ENCODE results near the gene NT5DC4.
A peak's percentile ranks its signal among the peaks of the same experiment; 100 is the strongest.

The NT5DC4 gene

GRCh38 chr2:112718863-112719370 lies 1.9 kb upstream of the NT5DC4 start:
- Histone ChIP-seq H3K9ac (ENCODE audit: low read depth in 1 of 2, low read length in 2 of 2) (no peak overlapping the region), H3K27ac (ENCODE audit: low read depth in 2 of 2, low read length in 2 of 2) (no peak overlapping the region), H3K9me3 (ENCODE audit: control insufficient read depth in 2 of 2, low read length in 2 of 2) (no peaks in the 10 kb centered on the region), H3K36me3 (ENCODE audit: control insufficient read depth in 2 of 2, insufficient read depth in 2 of 2, low read length in 2 of 2) (no peaks in the 10 kb centered on the region), H3K4me1 (ENCODE audit: control insufficient read depth in 2 of 2, insufficient read depth in 2 of 2, low read length in 2 of 2) (no peaks in the 10 kb centered on the region), H3K27me3 (ENCODE audit: control insufficient read depth in 2 of 2, insufficient read depth in 2 of 2, low read length in 2 of 2) (peaks cover 0 to 2% of the 10 kb centered on the region in 2 donors), H3K4me3 (ENCODE audit: low read length in 2 of 2) (no peak overlapping the region)

GRCh38 chr2:112721819-112722522 lies 1.2 kb downstream of the NT5DC4 start:
- Histone ChIP-seq H3K27ac (ENCODE audit: low read depth in 2 of 2, low read length in 2 of 2) (no peak overlapping the region), H3K9ac (ENCODE audit: low read depth in 1 of 2, low read length in 2 of 2) (no peak overlapping the region), H3K36me3 (ENCODE audit: control insufficient read depth in 2 of 2, insufficient read depth in 2 of 2, low read length in 2 of 2) (no peaks in the 10 kb centered on the region), H3K9me3 (ENCODE audit: control insufficient read depth in 2 of 2, low read length in 2 of 2) (no peaks in the 10 kb centered on the region), H3K4me3 (ENCODE audit: low read length in 2 of 2) (no peak overlapping the region), H3K27me3 (ENCODE audit: control insufficient read depth in 2 of 2, insufficient read depth in 2 of 2, low read length in 2 of 2) (peaks cover 0 to 2% of the 10 kb centered on the region in 2 donors), H3K4me1 (ENCODE audit: control insufficient read depth in 2 of 2, insufficient read depth in 2 of 2, low read length in 2 of 2) (no peaks in the 10 kb centered on the region)

- Histone ChIP-seq H3K36me3 (ENCODE audit: control insufficient read depth in 2 of 2, insufficient read depth in 2 of 2, low read length in 2 of 2) (no peaks in the 10 kb centered on the region), H3K4me3 (ENCODE audit: low read length in 2 of 2) (no peak overlapping the region), H3K27me3 (ENCODE audit: control insufficient read depth in 2 of 2, insufficient read depth in 2 of 2, low read length in 2 of 2) (peaks cover 0 to 4% of the 10 kb centered on the region in 2 donors), H3K9me3 (ENCODE audit: control insufficient read depth in 2 of 2, low read length in 2 of 2) (no peaks in the 10 kb centered on the region), H3K9ac (ENCODE audit: low read depth in 1 of 2, low read length in 2 of 2) (no peak overlapping the region), H3K27ac (ENCODE audit: low read depth in 2 of 2, low read length in 2 of 2) (no peak overlapping the region), H3K4me1 (ENCODE audit: control insufficient read depth in 2 of 2, insufficient read depth in 2 of 2, low read length in 2 of 2) (no peaks in the 10 kb centered on the region)
Measured at GRCh38 chr2:112722816-112723546, 2.2 kb downstream of the NT5DC4 start.

GRCh38 chr2:112723547-112723940 lies 2.7 kb downstream of the NT5DC4 start:
- H3K27me3 ChIP-seq (ENCODE audit: control insufficient read depth in 2 of 2, insufficient read depth in 2 of 2, low read length in 2 of 2), result peaks cover 0 to 4% of the 10 kb centered on the region in 2 donors
- H3K27ac ChIP-seq (ENCODE audit: low read depth in 2 of 2, low read length in 2 of 2), result no peak overlapping the region
- H3K4me3 ChIP-seq (ENCODE audit: low read length in 2 of 2), result no peak overlapping the region
- H3K9ac ChIP-seq (ENCODE audit: low read depth in 1 of 2, low read length in 2 of 2), result no peak overlapping the region
- H3K9me3 ChIP-seq (ENCODE audit: control insufficient read depth in 2 of 2, low read length in 2 of 2), result no peaks in the 10 kb centered on the region
- no peaks in the 10 kb centered on the region for H3K36me3 ChIP-seq (ENCODE audit: control insufficient read depth in 2 of 2, insufficient read depth in 2 of 2, low read length in 2 of 2)
- no peaks in the 10 kb centered on the region for H3K4me1 ChIP-seq (ENCODE audit: control insufficient read depth in 2 of 2, insufficient read depth in 2 of 2, low read length in 2 of 2)

GRCh38 chr2:112723995-112724394 lies 3.2 kb downstream of the NT5DC4 start:
- H3K36me3 ChIP-seq (ENCODE audit: control insufficient read depth in 2 of 2, insufficient read depth in 2 of 2, low read length in 2 of 2), result no peaks in the 10 kb centered on the region
- no peak overlapping the region for H3K9ac ChIP-seq (ENCODE audit: low read depth in 1 of 2, low read length in 2 of 2)
- no peaks in the 10 kb centered on the region for H3K4me1 ChIP-seq (ENCODE audit: control insufficient read depth in 2 of 2, insufficient read depth in 2 of 2, low read length in 2 of 2)
- no peaks in the 10 kb centered on the region for H3K9me3 ChIP-seq (ENCODE audit: control insufficient read depth in 2 of 2, low read length in 2 of 2)
- H3K27ac ChIP-seq (ENCODE audit: low read depth in 2 of 2, low read length in 2 of 2), result no peak overlapping the region
- peaks cover 0 to 4% of the 10 kb centered on the region in 2 donors for H3K27me3 ChIP-seq (ENCODE audit: control insufficient read depth in 2 of 2, insufficient read depth in 2 of 2, low read length in 2 of 2)
- H3K4me3 ChIP-seq (ENCODE audit: low read length in 2 of 2), result no peak overlapping the region

GRCh38 chr2:112724591-112725525 lies 4.0 kb downstream of the NT5DC4 start:
- Histone ChIP-seq H3K36me3 (ENCODE audit: control insufficient read depth in 2 of 2, insufficient read depth in 2 of 2, low read length in 2 of 2) (no peaks in the 10 kb centered on the region), H3K27ac (ENCODE audit: low read depth in 2 of 2, low read length in 2 of 2) (no peak overlapping the region), H3K4me3 (ENCODE audit: low read length in 2 of 2) (no peak overlapping the region), H3K27me3 (ENCODE audit: control insufficient read depth in 2 of 2, insufficient read depth in 2 of 2, low read length in 2 of 2) (peaks cover 0 to 2% of the 10 kb centered on the region in 2 donors), H3K9me3 (ENCODE audit: control insufficient read depth in 2 of 2, low read length in 2 of 2) (no peaks in the 10 kb centered on the region), H3K9ac (ENCODE audit: low read depth in 1 of 2, low read length in 2 of 2) (no peak overlapping the region), H3K4me1 (ENCODE audit: control insufficient read depth in 2 of 2, insufficient read depth in 2 of 2, low read length in 2 of 2) (no peaks in the 10 kb centered on the region)

- Histone ChIP-seq H3K4me1 (ENCODE audit: control insufficient read depth in 2 of 2, insufficient read depth in 2 of 2, low read length in 2 of 2) (no peaks in the 10 kb centered on the region), H3K9me3 (ENCODE audit: control insufficient read depth in 2 of 2, low read length in 2 of 2) (no peaks in the 10 kb centered on the region), H3K4me3 (ENCODE audit: low read length in 2 of 2) (no peak overlapping the region), H3K27me3 (ENCODE audit: control insufficient read depth in 2 of 2, insufficient read depth in 2 of 2, low read length in 2 of 2) (peaks cover 0 to 2% of the 10 kb centered on the region in 2 donors), H3K36me3 (ENCODE audit: control insufficient read depth in 2 of 2, insufficient read depth in 2 of 2, low read length in 2 of 2) (no peaks in the 10 kb centered on the region), H3K9ac (ENCODE audit: low read depth in 1 of 2, low read length in 2 of 2) (no peak overlapping the region), H3K27ac (ENCODE audit: low read depth in 2 of 2, low read length in 2 of 2) (peak overlapping the region in 1 of 2 donors; percentile 23)
Measured at GRCh38 chr2:112725545-112726457, 5.0 kb downstream of the NT5DC4 start.

- peak overlapping the region in 1 of 2 donors; percentile 24 for H3K9ac ChIP-seq (ENCODE audit: low read depth in 1 of 2, low read length in 2 of 2)
- H3K9me3 ChIP-seq (ENCODE audit: control insufficient read depth in 2 of 2, low read length in 2 of 2), result no peaks in the 10 kb centered on the region
- H3K27ac ChIP-seq (ENCODE audit: low read depth in 2 of 2, low read length in 2 of 2), result peak overlapping the region in 1 of 2 donors; percentile 23
- no peaks in the 10 kb centered on the region for H3K4me1 ChIP-seq (ENCODE audit: control insufficient read depth in 2 of 2, insufficient read depth in 2 of 2, low read length in 2 of 2)
- H3K27me3 ChIP-seq (ENCODE audit: control insufficient read depth in 2 of 2, insufficient read depth in 2 of 2, low read length in 2 of 2), result peaks cover 0 to 2% of the 10 kb centered on the region in 2 donors
- H3K36me3 ChIP-seq (ENCODE audit: control insufficient read depth in 2 of 2, insufficient read depth in 2 of 2, low read length in 2 of 2), result no peaks in the 10 kb centered on the region
- H3K4me3 ChIP-seq (ENCODE audit: low read length in 2 of 2), result no peak overlapping the region
Measured at GRCh38 chr2:112726487-112727190, 5.8 kb downstream of the NT5DC4 start.
